Upper lobe of left lung (tissue), 6 donors: ENCODE data around the gene PRDM16. TPM values are rescaled to one million over a fixed set of nuclear protein-coding genes. Genes with fewer than 3 reads are reported as not detected.

Experiments used
- ATAC-seq, 2 donors: fragments of 200-7000 bp; cut with Tn5 transposase; one replicate each; pipeline ENCODE4 v1.9.1; 2022; ENCODE audit warnings: mild to moderate bottlenecking in 2 of 2, moderate library complexity in 2 of 2; ENCODE audit not compliant: low FRiP score in 2 of 2
- DNase-seq, 2 donors: peaks; one replicate each; pipeline ENCODE4 v3.0.0-alpha.2; 2019 to 2020
- H3K27ac ChIP-seq, 4 donors: fragments of 200-600 bp; sonication (generic); one replicate each; pipeline ENCODE4 v1.5.1; 2016 to 2019
- H3K27me3 ChIP-seq, 4 donors: fragments of 200-600 bp; sonication (generic); one replicate each; pipeline ENCODE4 v1.5.1; 2017 to 2019
- H3K36me3 ChIP-seq, 4 donors: fragments of 200-600 bp; sonication (generic); one replicate each; pipeline ENCODE4 v1.5.1; 2016 to 2019
- H3K4me1 ChIP-seq, 4 donors: fragments of 200-600 bp; sonication (generic); one replicate each; pipeline ENCODE4 v1.5.1; 2018 to 2019
- H3K4me3 ChIP-seq, 4 donors: fragments of 200-600 bp; sonication (generic); one replicate each; pipeline ENCODE4 v1.5.1; 2017 to 2019; ENCODE audit warnings: mild to moderate bottlenecking in 2 of 4, moderate library complexity in 1 of 4
- H3K9me3 ChIP-seq, 4 donors: fragments of 200-600 bp; sonication (generic); one replicate each; pipeline ENCODE4 v1.5.1; 2018 to 2019
- CTCF ChIP-seq, 6 experiments: fragments of 450-650 bp in 4 of 6; fragments of 200-600 bp in 2 of 6; sonication (generic) in 2 of 6; IDR thresholded peaks; one replicate each; pipeline ENCODE4 v1.5.1; 2016 to 2019; ENCODE audit warnings: antibody characterized with exemption in 6 of 6
- EP300 ChIP-seq, 4 donors: sonication (generic); formaldehyde crosslinking; IDR thresholded peaks; one replicate each; pipeline ENCODE4 v1.5.1; 2017; ENCODE audit warnings: antibody characterized with exemption in 4 of 4, control low read depth in 2 of 4
- POLR2A ChIP-seq, 4 donors: fragments of 450-650 bp; IDR thresholded peaks; one replicate each; pipeline ENCODE4 v1.5.1; 2016 to 2017; ENCODE audit warnings: antibody characterized with exemption in 4 of 4, mild to moderate bottlenecking in 2 of 4
- POLR2AphosphoS5 ChIP-seq, 2 donors: sonication (generic); formaldehyde crosslinking; IDR thresholded peaks; one replicate each; pipeline ENCODE4 v1.5.1; 2017; ENCODE audit warnings: antibody characterized with exemption in 2 of 2
- WGBS, 2 donors: methylation state at CpG; one replicate each; pipeline ENCODE4 v1.1.5; 2017 to 2018; 5-methylcytosine and 5-hydroxymethylcytosine counted together
- total RNA-seq, 6 donors: library from RNA; depleted of rRNA in 4 of 6; stranded (reverse); fragments of >200 nt in 4 of 6; gene quantifications; one replicate each; pipeline versions ENCODE4 v1.1.0 to v1.2.1, GENCODE V29; 2016 to 2021
- donor health status: DM: no; HTN: no; CAD: no; lungs with moderate emphysema.
- donor health status: DM: no; HTN: yes; CAD: no; lungs with severe emphysema.

PRDM16 gene
- total RNA-seq, 6 donors from 2014 or later = 12.3 to 54.5 (median 21.2) TPM

GRCh38 chr1:3233031-3233430 is 164.0 kb downstream of the PRDM16 start:
- Histone ChIP-seq H3K4me1 (peaks cover 0 to 19% (median 2%) of the 10 kb centered on the region in 4 donors), H3K27me3 (no peaks in the 10 kb centered on the region), H3K27ac (no peak overlapping the region), H3K9me3 (no peaks in the 10 kb centered on the region), H3K4me3 (no peak overlapping the region), H3K36me3 (no peaks in the 10 kb centered on the region)
- DNase-seq (peak in 1 of 2 donors; percentile 64), ATAC-seq (no peak)
- TF ChIP-seq EP300 (IDR thresholded peaks at IDR 0.05) (no peak), POLR2A (IDR thresholded peaks at IDR 0.05) (no peak), CTCF (IDR thresholded peaks at IDR 0.05) (no peak), POLR2AphosphoS5 (IDR thresholded peaks at IDR 0.05) (no peak)
- 82 to 89% methylated on average over 11 to 15 of the region's 15 CpGs for WGBS, 2 donors

DNA sequence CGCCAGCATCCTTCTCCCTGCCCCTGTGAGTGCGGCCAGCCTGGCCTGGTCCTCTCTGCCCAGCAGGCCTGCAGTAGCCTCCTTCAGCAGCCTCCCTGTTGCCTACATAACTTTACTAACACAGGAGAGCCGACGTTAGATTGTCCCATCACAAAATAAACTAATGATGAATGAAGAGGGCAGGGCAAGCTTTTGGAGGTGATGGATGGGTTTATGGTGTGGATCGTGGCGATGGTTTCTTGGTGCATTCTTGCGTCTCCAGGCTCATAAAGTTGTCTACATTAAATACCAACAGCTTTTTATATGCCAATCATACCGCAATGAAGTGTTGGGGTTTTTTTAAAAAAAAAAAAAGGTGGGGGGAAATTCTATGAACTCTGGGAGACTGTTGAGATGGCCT is 164.5 kb downstream of the PRDM16 start:
- peaks cover under 1 to 25% (median 4%) of the 10 kb centered on the region in 4 donors for H3K4me1 ChIP-seq
- no peak for ATAC-seq
- no peaks in the 10 kb centered on the region for H3K9me3 ChIP-seq
- WGBS, 2 donors = 71 to 87% methylated on average over 7 to 8 of the region's 8 CpGs
- H3K4me3 ChIP-seq = no peak overlapping the region
- TF ChIP-seq EP300 (IDR thresholded peaks at IDR 0.05) = no peak
- TF ChIP-seq POLR2A (IDR thresholded peaks at IDR 0.05) = no peak
- TF ChIP-seq CTCF (IDR thresholded peaks at IDR 0.05) = no peak
- TF ChIP-seq POLR2AphosphoS5 (IDR thresholded peaks at IDR 0.05) = no peak
- no peaks in the 10 kb centered on the region for H3K36me3 ChIP-seq
- H3K27me3 ChIP-seq = no peaks in the 10 kb centered on the region
- no peak overlapping the region for H3K27ac ChIP-seq
- DNase-seq = no peak

DNA sequence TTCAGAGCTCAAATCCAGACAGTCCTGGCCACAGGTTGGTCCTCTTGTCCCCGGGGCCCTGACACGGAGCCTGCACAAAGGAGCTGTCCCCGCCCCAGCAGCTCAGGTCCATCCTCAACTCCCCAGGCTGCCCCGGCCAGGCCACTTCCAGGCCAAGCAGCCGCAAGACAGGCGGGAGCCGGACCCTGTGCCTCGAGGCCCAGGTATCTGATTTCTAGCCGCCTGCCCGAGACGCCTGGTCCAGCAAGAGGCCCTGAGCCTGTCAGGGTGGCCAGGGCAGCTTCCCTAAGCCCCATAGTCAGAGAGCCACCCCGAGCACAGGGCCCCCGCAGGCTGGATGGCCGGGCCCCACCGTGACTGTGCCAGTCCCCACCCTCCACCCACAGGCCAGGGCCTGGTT is 165.3 kb downstream of the PRDM16 start:
- H3K4me1 ChIP-seq = peaks cover 2 to 30% (median 4%) of the 10 kb centered on the region in 4 donors
- H3K27me3 ChIP-seq = no peaks in the 10 kb centered on the region
- no peak overlapping the region for H3K4me3 ChIP-seq
- TF ChIP-seq CTCF (IDR thresholded peaks at IDR 0.05) = no peak
- no peak for TF ChIP-seq POLR2AphosphoS5 (IDR thresholded peaks at IDR 0.05)
- TF ChIP-seq POLR2A (IDR thresholded peaks at IDR 0.05) = no peak
- no peak for TF ChIP-seq EP300 (IDR thresholded peaks at IDR 0.05)
- H3K9me3 ChIP-seq = no peaks in the 10 kb centered on the region
- H3K27ac ChIP-seq = no peak overlapping the region
- DNase-seq (peak in 1 of 2 donors; percentile 69), ATAC-seq (no peak)
- H3K36me3 ChIP-seq = no peaks in the 10 kb centered on the region
- 85 to 88% methylated on average over 4 to 15 of the region's 15 CpGs for WGBS, 2 donors

DNA sequence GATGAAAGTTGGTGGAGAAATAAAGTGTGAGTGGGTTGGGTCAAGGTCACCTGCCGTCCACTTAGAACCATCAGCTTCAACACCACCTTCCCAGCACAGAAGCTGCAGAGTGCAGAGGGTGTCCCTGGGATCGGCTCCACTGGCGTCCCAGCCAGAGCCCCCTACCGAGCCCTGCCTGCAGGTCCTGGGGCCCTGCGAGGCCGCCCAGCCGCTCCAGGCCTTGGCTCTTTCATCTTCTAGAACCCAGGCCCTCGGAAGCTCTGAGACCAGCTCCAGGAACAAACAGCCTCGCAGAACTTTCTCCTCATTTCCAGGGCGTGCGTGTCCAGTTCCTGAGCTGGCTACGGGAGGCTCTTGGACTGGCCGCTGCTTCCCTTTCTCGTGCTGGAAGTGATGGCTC is 166.0 kb downstream of the PRDM16 start:
- Histone ChIP-seq H3K9me3 (no peaks in the 10 kb centered on the region), H3K4me3 (no peak overlapping the region), H3K4me1 (peaks cover 2 to 30% (median 4%) of the 10 kb centered on the region in 4 donors), H3K36me3 (no peaks in the 10 kb centered on the region), H3K27ac (no peak overlapping the region), H3K27me3 (no peaks in the 10 kb centered on the region)
- ATAC-seq = no peak
- TF ChIP-seq EP300 (IDR thresholded peaks at IDR 0.05) (no peak), CTCF (IDR thresholded peaks at IDR 0.05) (no peak)
- DNase-seq = no peak
- WGBS, 2 donors = 86 to 100% methylated on average over 4 to 14 of the region's 14 CpGs

GRCh38 chr1:3235496-3235895 is 166.5 kb downstream of the PRDM16 start:
- ATAC-seq (no peak), DNase-seq (peak in 1 of 2 donors; percentile 65)
- WGBS, 2 donors = 89 to 90% methylated on average over 2 to 15 of the region's 15 CpGs
- H3K27ac ChIP-seq = no peak overlapping the region
- H3K4me3 ChIP-seq = no peak overlapping the region
- H3K36me3 ChIP-seq = no peaks in the 10 kb centered on the region
- no peaks in the 10 kb centered on the region for H3K9me3 ChIP-seq
- no peaks in the 10 kb centered on the region for H3K27me3 ChIP-seq
- TF ChIP-seq CTCF (IDR thresholded peaks at IDR 0.05) = no peak
- TF ChIP-seq EP300 (IDR thresholded peaks at IDR 0.05) = no peak
- no peak for TF ChIP-seq POLR2AphosphoS5 (IDR thresholded peaks at IDR 0.05)
- no peak for TF ChIP-seq POLR2A (IDR thresholded peaks at IDR 0.05)
- peaks cover 2 to 31% (median 4%) of the 10 kb centered on the region in 4 donors for H3K4me1 ChIP-seq
